H1 (cell line): ENCODE data around the gene STAMBPL1. TPM values are rescaled to one million over a fixed set of nuclear protein-coding genes. Genes with fewer than 3 reads are reported as not detected.

ENCODE experiments used
- BACH1 ChIP-seq: IDR thresholded peaks from 2 replicates; pipeline ENCODE4 v1.6.1; 2012; ENCODE audit warnings: low read length, improper control_type of control experiment
- BRCA1 ChIP-seq: IDR thresholded peaks from 2 replicates; pipeline ENCODE4 v1.6.1; 2012; ENCODE audit warnings: low read depth, low read length, improper control_type of control experiment
- CBX5 ChIP-seq: fragments of 300-800, 300-1000 bp; sonication (generic); IDR thresholded peaks from 2 replicates; pipeline ENCODE4 v1.7.1; 2016; ENCODE audit warnings: antibody characterized with exemption, low read length, low read depth
- GTF2F1 ChIP-seq: IDR thresholded peaks from 2 replicates; pipeline ENCODE4 v1.6.1; 2012; ENCODE audit warnings: low read depth, low read length, improper control_type of control experiment, borderline replicate concordance
- HDAC2 ChIP-seq, 2 experiments: fragments of 300-600 bp in 1 of 2; sonication (generic) in 1 of 2; IDR thresholded peaks; 2 replicates each; pipeline ENCODE4 v1.6.1; 2011 to 2012; ENCODE audit warnings: low read depth in 2 of 2, low read length in 2 of 2, mild to moderate bottlenecking in 2 of 2, moderate library complexity in 2 of 2, borderline replicate concordance in 1 of 2, inconsistent platforms in 1 of 2
- MAFK ChIP-seq: IDR thresholded peaks from 2 replicates; pipeline ENCODE4 v1.6.1; 2012; ENCODE audit warnings: low read depth, mild to moderate bottlenecking, improper control_type of control experiment, low read length
- NANOG ChIP-seq: IDR thresholded peaks from 2 replicates; pipeline ENCODE4 v1.6.1; 2011; ENCODE audit warnings: low read length, low read depth, mild to moderate bottlenecking, inconsistent platforms; ENCODE audit not compliant: insufficient read depth, poor library complexity, severe bottlenecking
- POU5F1 ChIP-seq: IDR thresholded peaks from 2 replicates; pipeline ENCODE4 v1.6.1; 2011; ENCODE audit warnings: low read depth, mild to moderate bottlenecking, low read length, moderate library complexity
- SP1 ChIP-seq: IDR thresholded peaks from 2 replicates; pipeline ENCODE4 v1.6.1; 2011; ENCODE audit warnings: low read depth, low read length
- ZNF274 ChIP-seq: IDR thresholded peaks from 2 replicates; pipeline ENCODE4 v1.7.0; 2012; ENCODE audit warnings: low read length, borderline replicate concordance; ENCODE audit errors: extremely low read depth
- polyA plus RNA-seq, 7 experiments: library from polyadenylated mRNA; depleted of rRNA in 3 of 7; stranded (reverse) in 5 of 7; unstranded in 2 of 7; fragments of >200 nt in 5 of 7; fragments of 200-250 nt in 2 of 7; gene quantifications; 1 replicate in 5 of 7; 2 replicates in 1 of 7; 4 replicates in 1 of 7; pipeline versions ENCODE4 v1.2.1 to v1.2.3, GENCODE V29; 2011 to 2013; ENCODE audit warnings: missing spikeins in 2 of 7, mixed read lengths in 2 of 7
- total RNA-seq: library from RNA; stranded (reverse); fragmentation: NEBNext Ultra II Directional; extraction: Animal tissue kit (Norgen Biotek cat#: 25700); gene quantifications from 2 replicates; pipeline ENCODE4 v1.2.1, GENCODE V29; 2021
- TF ChIP-seq, protein P1 (sequence below): fragments of 300-600 bp; sonication (generic); IDR thresholded peaks from 2 replicates; pipeline ENCODE4 v1.7.1; 2012; ENCODE audit warnings: low read length, moderate library complexity, mild to moderate bottlenecking, inconsistent platforms; ENCODE audit not compliant: insufficient replicate concordance

Gene STAMBPL1
- total and polyA plus RNA-seq, 2 of the 8 experiments (the other 6 are each of a cell fraction or from before 2014, with no cell fraction given) = 5.5 TPM

DNA sequence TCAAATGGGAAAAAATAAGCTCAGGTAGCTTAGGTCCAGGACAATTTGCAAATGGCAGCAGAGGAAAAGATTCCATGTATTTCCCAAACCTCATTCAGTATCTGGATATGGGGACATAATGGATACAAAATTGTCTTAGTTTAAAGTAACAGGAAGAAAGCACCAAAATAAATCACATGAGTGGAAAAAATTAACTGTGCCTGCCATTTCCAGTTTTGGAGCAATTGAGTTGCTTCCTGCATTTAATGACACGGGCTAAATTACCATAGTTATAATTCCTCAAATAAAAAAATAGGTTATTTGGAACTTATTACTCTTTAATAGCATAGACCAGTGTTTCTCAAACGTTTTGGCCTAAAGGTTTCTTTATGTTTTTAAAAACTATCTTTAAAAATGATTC, 6.3 kb upstream of the STAMBPL1 start (continued):
- TF ChIP-seq, protein P1, sequence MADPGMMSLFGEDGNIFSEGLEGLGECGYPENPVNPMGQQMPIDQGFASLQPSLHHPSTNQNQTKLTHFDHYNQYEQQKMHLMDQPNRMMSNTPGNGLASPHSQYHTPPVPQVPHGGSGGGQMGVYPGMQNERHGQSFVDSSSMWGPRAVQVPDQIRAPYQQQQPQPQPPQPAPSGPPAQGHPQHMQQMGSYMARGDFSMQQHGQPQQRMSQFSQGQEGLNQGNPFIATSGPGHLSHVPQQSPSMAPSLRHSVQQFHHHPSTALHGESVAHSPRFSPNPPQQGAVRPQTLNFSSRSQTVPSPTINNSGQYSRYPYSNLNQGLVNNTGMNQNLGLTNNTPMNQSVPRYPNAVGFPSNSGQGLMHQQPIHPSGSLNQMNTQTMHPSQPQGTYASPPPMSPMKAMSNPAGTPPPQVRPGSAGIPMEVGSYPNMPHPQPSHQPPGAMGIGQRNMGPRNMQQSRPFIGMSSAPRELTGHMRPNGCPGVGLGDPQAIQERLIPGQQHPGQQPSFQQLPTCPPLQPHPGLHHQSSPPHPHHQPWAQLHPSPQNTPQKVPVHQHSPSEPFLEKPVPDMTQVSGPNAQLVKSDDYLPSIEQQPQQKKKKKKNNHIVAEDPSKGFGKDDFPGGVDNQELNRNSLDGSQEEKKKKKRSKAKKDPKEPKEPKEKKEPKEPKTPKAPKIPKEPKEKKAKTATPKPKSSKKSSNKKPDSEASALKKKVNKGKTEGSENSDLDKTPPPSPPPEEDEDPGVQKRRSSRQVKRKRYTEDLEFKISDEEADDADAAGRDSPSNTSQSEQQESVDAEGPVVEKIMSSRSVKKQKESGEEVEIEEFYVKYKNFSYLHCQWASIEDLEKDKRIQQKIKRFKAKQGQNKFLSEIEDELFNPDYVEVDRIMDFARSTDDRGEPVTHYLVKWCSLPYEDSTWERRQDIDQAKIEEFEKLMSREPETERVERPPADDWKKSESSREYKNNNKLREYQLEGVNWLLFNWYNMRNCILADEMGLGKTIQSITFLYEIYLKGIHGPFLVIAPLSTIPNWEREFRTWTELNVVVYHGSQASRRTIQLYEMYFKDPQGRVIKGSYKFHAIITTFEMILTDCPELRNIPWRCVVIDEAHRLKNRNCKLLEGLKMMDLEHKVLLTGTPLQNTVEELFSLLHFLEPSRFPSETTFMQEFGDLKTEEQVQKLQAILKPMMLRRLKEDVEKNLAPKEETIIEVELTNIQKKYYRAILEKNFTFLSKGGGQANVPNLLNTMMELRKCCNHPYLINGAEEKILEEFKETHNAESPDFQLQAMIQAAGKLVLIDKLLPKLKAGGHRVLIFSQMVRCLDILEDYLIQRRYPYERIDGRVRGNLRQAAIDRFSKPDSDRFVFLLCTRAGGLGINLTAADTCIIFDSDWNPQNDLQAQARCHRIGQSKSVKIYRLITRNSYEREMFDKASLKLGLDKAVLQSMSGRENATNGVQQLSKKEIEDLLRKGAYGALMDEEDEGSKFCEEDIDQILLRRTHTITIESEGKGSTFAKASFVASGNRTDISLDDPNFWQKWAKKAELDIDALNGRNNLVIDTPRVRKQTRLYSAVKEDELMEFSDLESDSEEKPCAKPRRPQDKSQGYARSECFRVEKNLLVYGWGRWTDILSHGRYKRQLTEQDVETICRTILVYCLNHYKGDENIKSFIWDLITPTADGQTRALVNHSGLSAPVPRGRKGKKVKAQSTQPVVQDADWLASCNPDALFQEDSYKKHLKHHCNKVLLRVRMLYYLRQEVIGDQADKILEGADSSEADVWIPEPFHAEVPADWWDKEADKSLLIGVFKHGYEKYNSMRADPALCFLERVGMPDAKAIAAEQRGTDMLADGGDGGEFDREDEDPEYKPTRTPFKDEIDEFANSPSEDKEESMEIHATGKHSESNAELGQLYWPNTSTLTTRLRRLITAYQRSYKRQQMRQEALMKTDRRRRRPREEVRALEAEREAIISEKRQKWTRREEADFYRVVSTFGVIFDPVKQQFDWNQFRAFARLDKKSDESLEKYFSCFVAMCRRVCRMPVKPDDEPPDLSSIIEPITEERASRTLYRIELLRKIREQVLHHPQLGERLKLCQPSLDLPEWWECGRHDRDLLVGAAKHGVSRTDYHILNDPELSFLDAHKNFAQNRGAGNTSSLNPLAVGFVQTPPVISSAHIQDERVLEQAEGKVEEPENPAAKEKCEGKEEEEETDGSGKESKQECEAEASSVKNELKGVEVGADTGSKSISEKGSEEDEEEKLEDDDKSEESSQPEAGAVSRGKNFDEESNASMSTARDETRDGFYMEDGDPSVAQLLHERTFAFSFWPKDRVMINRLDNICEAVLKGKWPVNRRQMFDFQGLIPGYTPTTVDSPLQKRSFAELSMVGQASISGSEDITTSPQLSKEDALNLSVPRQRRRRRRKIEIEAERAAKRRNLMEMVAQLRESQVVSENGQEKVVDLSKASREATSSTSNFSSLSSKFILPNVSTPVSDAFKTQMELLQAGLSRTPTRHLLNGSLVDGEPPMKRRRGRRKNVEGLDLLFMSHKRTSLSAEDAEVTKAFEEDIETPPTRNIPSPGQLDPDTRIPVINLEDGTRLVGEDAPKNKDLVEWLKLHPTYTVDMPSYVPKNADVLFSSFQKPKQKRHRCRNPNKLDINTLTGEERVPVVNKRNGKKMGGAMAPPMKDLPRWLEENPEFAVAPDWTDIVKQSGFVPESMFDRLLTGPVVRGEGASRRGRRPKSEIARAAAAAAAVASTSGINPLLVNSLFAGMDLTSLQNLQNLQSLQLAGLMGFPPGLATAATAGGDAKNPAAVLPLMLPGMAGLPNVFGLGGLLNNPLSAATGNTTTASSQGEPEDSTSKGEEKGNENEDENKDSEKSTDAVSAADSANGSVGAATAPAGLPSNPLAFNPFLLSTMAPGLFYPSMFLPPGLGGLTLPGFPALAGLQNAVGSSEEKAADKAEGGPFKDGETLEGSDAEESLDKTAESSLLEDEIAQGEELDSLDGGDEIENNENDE = no peak
- TF ChIP-seq NANOG = no peak
- TF ChIP-seq ZNF274 = no peak
- TF ChIP-seq HDAC2 (IDR thresholded peaks at IDR 0.05; ENCODE audit: borderline replicate concordance in 1 of 2, low read depth in 2 of 2, low read length in 2 of 2) = no peak
- TF ChIP-seq GTF2F1 = no peak
- TF ChIP-seq CBX5 = no peak
- TF ChIP-seq BRCA1 = no peak
- no peak for TF ChIP-seq MAFK
- no peak for TF ChIP-seq POU5F1
- no peak for TF ChIP-seq SP1
- TF ChIP-seq BACH1 = no peak
- TF ChIP-seq, all 59 proteins: peak for 0
